LNCaP clone FGC (cell line): ENCODE data around the gene DNM1.
"Not testable (repeated sequence)": the region's sequence is repeated elsewhere in the genome, so short reads cannot be mapped to it uniquely, and the experiment has no call there.

ENCODE experiments used
- DNase-seq: peaks from one replicate; pipeline ENCODE4 v3.0.0-alpha.2; 2011; ENCODE audit warnings: low read depth
- H3K4me3 ChIP-seq: 2 replicates; pipeline ENCODE4 v1.5.1; 2011; ENCODE audit warnings: mild to moderate bottlenecking, low read depth, low read length, control low read depth
- CTCF ChIP-seq: IDR thresholded peaks from 2 replicates; pipeline ENCODE4 v1.5.1; 2012; ENCODE audit warnings: mild to moderate bottlenecking; ENCODE audit not compliant: control insufficient read depth, insufficient read depth; ENCODE audit errors: extremely low read depth

DNM1 gene

DNA sequence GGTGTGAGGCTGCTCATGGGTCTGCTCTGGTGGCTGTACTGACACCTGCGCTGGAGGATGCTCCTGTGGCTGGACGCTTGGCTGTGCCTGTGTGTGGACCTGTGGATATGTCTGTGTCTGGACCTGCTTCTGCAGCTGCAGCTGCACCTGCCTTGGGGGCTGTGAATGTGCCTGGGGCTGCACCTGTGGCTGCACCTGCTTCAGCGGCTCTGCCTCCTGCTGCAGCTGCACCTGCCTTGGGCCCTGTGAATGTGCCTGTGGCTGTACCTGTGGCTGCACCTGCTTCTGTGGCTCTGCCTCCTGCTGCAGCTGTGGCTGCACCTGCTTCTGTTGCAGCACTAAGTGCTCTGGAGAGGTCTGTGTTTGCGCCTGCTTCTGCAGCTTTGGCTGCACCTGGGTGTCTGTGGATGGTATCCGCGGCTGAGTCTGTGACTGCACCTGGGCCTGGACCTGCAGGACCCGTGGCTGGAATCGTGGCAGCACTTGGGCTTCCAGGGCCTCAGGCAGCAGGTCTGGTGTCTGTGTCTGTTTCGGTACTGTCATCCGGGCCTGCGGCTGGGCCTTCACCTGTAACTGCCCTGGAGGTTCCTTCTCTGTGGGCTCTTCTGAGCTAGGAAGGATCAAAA lies 24.3 kb upstream of the DNM1 start:
- H3K4me3 ChIP-seq: no peak overlapping the region
- DNase-seq: no peak
- TF ChIP-seq CTCF: no peak

DNA sequence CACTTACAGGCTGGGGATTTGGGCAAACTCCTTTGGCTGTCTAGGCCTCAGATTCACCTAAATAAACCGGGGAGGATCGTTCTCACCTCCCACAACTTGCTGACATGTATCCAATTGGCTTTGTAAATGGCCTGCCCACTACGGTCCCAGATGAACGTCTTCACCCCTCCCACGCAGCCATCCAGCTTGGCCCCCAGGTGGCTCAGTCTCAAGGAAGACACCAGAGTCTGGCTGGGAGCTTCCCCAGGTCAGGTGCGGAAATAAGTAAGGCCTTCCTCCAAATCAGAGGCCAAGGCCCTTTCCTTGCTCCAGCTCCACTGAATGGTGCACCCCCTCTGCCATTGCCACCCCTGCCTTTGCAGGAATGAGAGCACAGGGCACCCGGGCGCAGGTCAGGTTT lies 23.2 kb upstream of the DNM1 start:
- H3K4me3 ChIP-seq: no peak overlapping the region
- DNase-seq: no peak
- TF ChIP-seq CTCF: no peak

- DNase-seq: no peak
- TF ChIP-seq CTCF: no peak
- H3K4me3 ChIP-seq: no peak overlapping the region
Observed at GRCh38 chr9:128180447-128180846, 22.7 kb upstream of the DNM1 start.

DNA sequence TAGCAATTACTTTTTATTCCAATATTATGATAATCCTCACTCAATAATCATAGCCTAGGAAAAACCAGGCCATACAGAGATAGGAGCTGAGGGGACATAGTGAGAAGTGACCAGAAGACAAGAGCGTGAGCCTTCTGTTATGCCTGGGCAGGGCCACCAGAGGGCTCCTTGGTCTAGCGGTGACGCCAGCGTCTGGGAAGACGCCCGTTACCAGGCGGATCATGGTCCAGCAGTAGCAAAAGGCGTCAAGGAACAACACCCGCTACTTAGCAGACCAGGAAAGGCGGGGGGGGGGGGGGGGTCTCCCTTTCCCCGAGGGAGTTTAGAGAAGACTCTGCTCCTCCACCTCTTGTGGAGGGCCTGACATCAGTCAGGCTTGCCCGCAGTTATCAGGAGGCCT lies 21.7 kb upstream of the DNM1 start:
- H3K4me3 ChIP-seq, DNase-seq: not testable (repeated sequence)
- TF ChIP-seq CTCF: peak; percentile 41

DNA sequence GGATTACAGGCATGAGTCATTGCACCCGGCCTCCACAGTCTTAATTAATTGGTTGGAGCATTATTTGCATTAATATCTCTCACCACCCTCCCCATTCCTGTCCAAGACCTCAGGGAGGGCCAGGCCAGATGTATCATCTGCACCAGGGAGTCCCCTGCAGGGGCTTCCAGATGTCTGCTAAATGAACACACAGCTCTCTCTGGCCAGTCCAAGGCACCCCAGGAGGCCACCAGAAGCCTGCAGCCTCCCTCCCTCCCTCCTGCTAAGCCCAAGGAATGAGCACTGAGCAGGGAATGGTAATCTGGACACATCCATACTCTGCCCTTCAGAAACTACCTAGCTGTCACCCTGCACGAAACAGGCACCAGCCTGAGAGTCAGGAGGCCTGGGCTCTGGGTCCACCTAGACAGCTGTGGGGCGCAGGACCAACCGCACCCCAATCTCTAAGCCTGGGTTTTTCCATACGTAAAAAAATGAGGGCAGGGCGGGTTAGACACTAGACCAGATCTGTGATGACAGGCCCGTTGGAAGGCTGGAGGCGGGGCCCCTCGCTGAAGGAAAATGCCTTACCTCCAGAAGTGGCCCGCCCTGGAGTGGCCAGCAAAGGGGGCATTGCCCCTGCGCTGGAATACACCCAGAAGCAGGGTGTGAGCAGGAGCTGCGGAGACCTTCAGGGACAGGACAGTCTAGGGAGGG lies 20.1 kb upstream of the DNM1 start:
- no peak for DNase-seq
- no peak for TF ChIP-seq CTCF
- no peak overlapping the region for H3K4me3 ChIP-seq

DNA sequence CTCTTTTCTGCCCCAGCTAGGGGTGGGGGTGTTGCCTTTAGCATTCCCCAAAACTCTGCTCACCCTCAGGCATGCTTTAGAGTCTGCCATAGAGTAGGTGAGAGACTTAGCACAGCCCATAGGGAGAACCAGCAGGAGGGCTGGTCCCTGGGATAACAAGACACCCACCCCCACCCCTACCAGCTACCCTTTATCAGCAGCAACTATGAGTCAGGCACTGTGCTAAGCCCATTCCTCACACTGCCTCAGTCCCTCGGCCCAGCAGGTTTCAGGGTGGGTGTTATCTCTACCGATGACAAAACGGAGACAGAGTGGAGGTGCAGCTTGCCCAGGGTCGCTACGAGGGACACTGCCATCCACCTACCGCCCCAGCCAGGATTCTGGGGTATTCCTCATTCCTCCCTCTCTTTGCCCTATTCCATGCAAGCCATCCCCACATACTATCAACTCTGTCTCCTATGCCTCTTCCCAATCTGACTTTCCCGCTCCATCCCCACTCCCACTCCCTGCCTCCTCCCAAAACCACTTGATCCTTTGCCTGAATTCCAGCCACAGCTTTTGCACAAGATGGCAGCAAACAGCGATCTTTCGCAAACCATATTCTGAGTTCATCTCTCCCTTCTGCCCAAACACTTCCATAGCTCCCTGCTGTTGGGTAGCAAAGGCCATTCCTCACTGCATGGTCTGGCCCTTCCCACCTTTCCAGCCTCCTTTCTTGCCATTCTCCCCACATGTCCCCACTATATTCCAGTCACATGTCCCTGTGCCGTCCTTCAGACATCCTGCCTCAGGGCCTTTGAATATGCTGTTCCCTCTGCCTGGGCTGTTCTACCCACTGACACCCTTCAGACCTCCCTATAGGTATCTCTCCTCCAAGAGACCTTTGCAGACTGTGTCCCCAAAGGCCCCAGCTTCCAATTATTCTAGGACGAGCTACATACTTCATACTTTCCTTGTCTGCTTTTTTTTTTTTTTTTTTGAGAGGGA lies 16.9 kb upstream of the DNM1 start:
- no peak for TF ChIP-seq CTCF
- H3K4me3 ChIP-seq: no peak overlapping the region
- DNase-seq: no peak
